Measurements from ENCODE around the gene CBARP. TPM values are rescaled to one million over a fixed set of nuclear protein-coding genes. Genes with fewer than 3 reads are reported as not detected.
A peak's percentile ranks its signal among the peaks of the same experiment; 100 is the strongest.

CBARP gene
- polyA plus RNA-seq, 1 experiment: 1.6 TPM

GRCh38 chr19:1223018-1223855 is 14.6 kb downstream of the CBARP start:
- POLR2A ChIA-PET: no interaction called here
- Histone ChIP-seq H3K27me3 (ENCODE audit: control insufficient read depth, insufficient read depth, low read length) (no peaks in the 10 kb centered on the region), H3K4me3 (ENCODE audit: low read depth, low read length) (no peak overlapping the region), H3K36me3 (ENCODE audit: control insufficient read depth, insufficient read depth, low read length) (peaks cover 24% of the 10 kb centered on the region)
- TF ChIP-seq, protein P1, sequence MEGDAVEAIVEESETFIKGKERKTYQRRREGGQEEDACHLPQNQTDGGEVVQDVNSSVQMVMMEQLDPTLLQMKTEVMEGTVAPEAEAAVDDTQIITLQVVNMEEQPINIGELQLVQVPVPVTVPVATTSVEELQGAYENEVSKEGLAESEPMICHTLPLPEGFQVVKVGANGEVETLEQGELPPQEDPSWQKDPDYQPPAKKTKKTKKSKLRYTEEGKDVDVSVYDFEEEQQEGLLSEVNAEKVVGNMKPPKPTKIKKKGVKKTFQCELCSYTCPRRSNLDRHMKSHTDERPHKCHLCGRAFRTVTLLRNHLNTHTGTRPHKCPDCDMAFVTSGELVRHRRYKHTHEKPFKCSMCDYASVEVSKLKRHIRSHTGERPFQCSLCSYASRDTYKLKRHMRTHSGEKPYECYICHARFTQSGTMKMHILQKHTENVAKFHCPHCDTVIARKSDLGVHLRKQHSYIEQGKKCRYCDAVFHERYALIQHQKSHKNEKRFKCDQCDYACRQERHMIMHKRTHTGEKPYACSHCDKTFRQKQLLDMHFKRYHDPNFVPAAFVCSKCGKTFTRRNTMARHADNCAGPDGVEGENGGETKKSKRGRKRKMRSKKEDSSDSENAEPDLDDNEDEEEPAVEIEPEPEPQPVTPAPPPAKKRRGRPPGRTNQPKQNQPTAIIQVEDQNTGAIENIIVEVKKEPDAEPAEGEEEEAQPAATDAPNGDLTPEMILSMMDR (IDR thresholded peaks at IDR 0.05; ENCODE audit: insufficient read depth, low read depth, low read length): peak; percentile 50
- CTCF ChIA-PET: interaction anchor here (0.7 to 2.3 kb wide), 9 partner anchors 9 to 93 kb away, joined by 3 to 8 read pairs (median 6); partner anchors contain the start of gene CIRBP
- DNase-seq (ENCODE audit: low read depth): no peak

GRCh38 chr19:1222394-1222793 is 15.4 kb downstream of the CBARP start:
- POLR2A ChIA-PET: interaction anchor here (0.6 kb wide), 1 partner anchor 199 kb away, joined by 4 read pairs; no protein-coding TSS in a partner anchor
- CTCF ChIA-PET: interaction anchor here (0.7 to 2.3 kb wide), 11 partner anchors 9 to 92 kb away, joined by 3 to 8 read pairs (median 6); partner anchors contain the start of gene CIRBP

GRCh38 chr19:1221904-1222255 is 15.9 kb downstream of the CBARP start:
- ChIA-PET POLR2A (interaction anchor here (0.6 kb wide), 1 partner anchor 199 kb away, joined by 4 read pairs; no protein-coding TSS in a partner anchor), CTCF (interaction anchor here (1.0 to 2.1 kb wide), 7 partner anchors 10 to 44 kb away, joined by 3 to 7 read pairs (median 5); no protein-coding TSS in a partner anchor)
- Histone ChIP-seq H3K27me3 (ENCODE audit: control insufficient read depth, insufficient read depth, low read length) (no peaks in the 10 kb centered on the region), H3K36me3 (ENCODE audit: control insufficient read depth, insufficient read depth, low read length) (peaks cover 25% of the 10 kb centered on the region), H3K4me3 (ENCODE audit: low read depth, low read length) (no peak overlapping the region)
- TF ChIP-seq, protein P1 (IDR thresholded peaks at IDR 0.05; ENCODE audit: insufficient read depth, low read depth, low read length): no peak
- no peak for DNase-seq (ENCODE audit: low read depth)

More at GRCh38 chr19:1222394-1222793, 15.4 kb downstream of the CBARP start:
- H3K27me3 ChIP-seq (ENCODE audit: control insufficient read depth, insufficient read depth, low read length): no peaks in the 10 kb centered on the region
- no peak overlapping the region for H3K4me3 ChIP-seq (ENCODE audit: low read depth, low read length)
- no peak for DNase-seq (ENCODE audit: low read depth)
- TF ChIP-seq, protein P1 (IDR thresholded peaks at IDR 0.05; ENCODE audit: insufficient read depth, low read depth, low read length): no peak
- H3K36me3 ChIP-seq (ENCODE audit: control insufficient read depth, insufficient read depth, low read length): peaks cover 24% of the 10 kb centered on the region

DNA sequence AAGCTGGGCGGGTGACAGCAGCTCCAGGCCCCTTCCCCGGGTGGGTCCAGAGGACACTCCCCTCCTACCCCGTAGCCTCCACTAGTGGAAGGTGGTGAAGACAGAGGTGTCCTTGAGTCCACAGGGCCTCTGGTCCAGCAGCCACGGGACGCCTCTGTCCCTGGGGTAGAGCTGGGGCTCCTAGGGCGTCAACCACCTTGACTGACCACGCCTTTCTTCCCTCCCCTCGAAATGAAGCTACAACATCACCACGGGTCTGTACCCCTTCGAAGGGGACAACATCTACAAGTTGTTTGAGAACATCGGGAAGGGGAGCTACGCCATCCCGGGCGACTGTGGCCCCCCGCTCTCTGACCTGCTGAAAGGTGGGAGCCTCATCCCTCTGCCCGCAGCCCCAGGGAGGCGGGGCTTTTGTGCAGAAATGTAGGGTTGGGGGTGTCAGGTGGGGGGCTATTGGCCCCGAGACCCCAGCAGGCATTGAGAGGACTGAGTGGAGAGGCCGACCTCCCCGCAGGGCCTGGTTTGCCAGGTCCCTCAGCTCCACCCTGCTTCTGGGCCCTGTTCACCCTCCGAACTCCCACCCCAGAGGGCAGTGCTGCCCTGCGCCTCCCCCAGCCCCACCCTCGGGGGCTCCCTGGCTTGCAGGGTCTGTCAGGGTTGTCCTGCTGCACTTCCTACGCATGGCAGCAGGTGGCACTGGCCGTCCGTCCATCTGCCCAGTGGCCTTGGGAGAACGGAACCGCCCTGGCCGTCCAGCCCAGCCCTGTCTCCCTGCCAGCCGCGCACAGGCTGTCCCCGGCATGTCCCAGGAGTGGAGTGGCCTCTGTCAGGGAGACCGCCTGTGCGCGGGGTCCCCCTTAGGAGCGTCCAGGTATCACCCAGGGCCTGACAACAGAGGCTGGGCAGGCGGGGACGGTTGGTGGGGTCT is 16.6 kb downstream of the CBARP start:
- ChIA-PET POLR2A (interaction anchor here (0.6 kb wide), 1 partner anchor 198 kb away, joined by 4 read pairs; no protein-coding TSS in a partner anchor), CTCF (interaction anchor here (0.7 to 2.1 kb wide), 11 partner anchors 9 to 551 kb away, joined by 3 to 7 read pairs (median 3); no protein-coding TSS in a partner anchor)
- TF ChIP-seq, protein P1 (IDR thresholded peaks at IDR 0.05; ENCODE audit: insufficient read depth, low read depth, low read length): peak; percentile 68
- Histone ChIP-seq H3K4me3 (ENCODE audit: low read depth, low read length) (no peak overlapping the region), H3K36me3 (ENCODE audit: control insufficient read depth, insufficient read depth, low read length) (peaks cover 22% of the 10 kb centered on the region), H3K27me3 (ENCODE audit: control insufficient read depth, insufficient read depth, low read length) (no peaks in the 10 kb centered on the region)
- DNase-seq (ENCODE audit: low read depth): no peak
